A549 (cell line): Measurements from ENCODE around the gene ZC3HAV1.

ENCODE experiments used
- CBX8 ChIP-seq: fragments of 200-600 bp; sonication (generic); IDR thresholded peaks from 2 replicates; pipeline ENCODE4 v1.6.1; 2016
- FOXS1 ChIP-seq: fragments of 250-450 bp; sonication (Bioruptor Pico); IDR thresholded peaks from 2 replicates; pipeline ENCODE4 v1.5.0; 2020; ENCODE audit warnings: mild to moderate bottlenecking, moderate library complexity
- HOXA7 ChIP-seq: fragments of 250-450 bp; sonication (Bioruptor Pico); IDR thresholded peaks from 2 replicates; pipeline ENCODE4 v1.5.0; 2020; ENCODE audit warnings: mild to moderate bottlenecking, moderate library complexity
- JUN ChIP-seq, 2 experiments: fragments of >200 bp; sonication (Bioruptor Twin); formaldehyde crosslinking; IDR thresholded peaks; 2 replicates in 1 of 2; 3 replicates in 1 of 2; pipeline ENCODE4 v1.6.1; 2016 to 2017
- PHF8 ChIP-seq: fragments of 200-600 bp; sonication (generic); IDR thresholded peaks from 2 replicates; pipeline ENCODE4 v1.6.1; 2016; ENCODE audit warnings: low read depth, mild to moderate bottlenecking, antibody characterized with exemption, moderate library complexity, borderline replicate concordance
- POLR2AphosphoS2 ChIP-seq: conservative IDR thresholded peaks from 2 replicates; pipeline ENCODE4 v1.6.1; 2012; ENCODE audit warnings: low read length, improper control_type of control experiment, inconsistent platforms
- SREBF2 ChIP-seq: fragments of 450-650 bp; IDR thresholded peaks from 2 replicates; pipeline ENCODE4 v1.6.1; 2014; ENCODE audit warnings: mild to moderate bottlenecking, moderate library complexity
- TF ChIP-seq, protein P1 (sequence below): fragments of 200-600 bp; sonication (generic); IDR thresholded peaks from 2 replicates; pipeline ENCODE4 v1.6.1; 2016; ENCODE audit warnings: antibody characterized with exemption, mild to moderate bottlenecking, moderate library complexity
- TF ChIP-seq, protein P2 (sequence below): fragments of >200 bp; sonication (Bioruptor Twin); formaldehyde crosslinking; IDR thresholded peaks from 3 replicates; pipeline ENCODE4 v1.5.1; 2016
- TF ChIP-seq, protein P3 (sequence below): fragments of >200 bp; sonication (Bioruptor Twin); formaldehyde crosslinking; IDR thresholded peaks from 2 replicates; pipeline ENCODE4 v1.6.1; 2016
- TF ChIP-seq, protein P4 (sequence below): fragments of 450-650 bp; IDR thresholded peaks from 2 replicates; pipeline ENCODE4 v1.6.1; 2014; ENCODE audit warnings: antibody characterized with exemption
- TF ChIP-seq, protein P5 (sequence below): fragments of 250-450 bp; sonication (Bioruptor Pico); IDR thresholded peaks from 2 replicates; pipeline ENCODE4 v1.5.0; 2021; ENCODE audit warnings: mild to moderate bottlenecking, moderate library complexity, borderline replicate concordance
- TF ChIP-seq, protein P6 (sequence below): IDR thresholded peaks from 2 replicates; pipeline ENCODE4 v1.6.1; 2012; ENCODE audit warnings: low read depth, borderline replicate concordance
- TF ChIP-seq, protein P7 (sequence below): IDR thresholded peaks from 2 replicates; pipeline ENCODE4 v1.6.1; 2012

DNA sequence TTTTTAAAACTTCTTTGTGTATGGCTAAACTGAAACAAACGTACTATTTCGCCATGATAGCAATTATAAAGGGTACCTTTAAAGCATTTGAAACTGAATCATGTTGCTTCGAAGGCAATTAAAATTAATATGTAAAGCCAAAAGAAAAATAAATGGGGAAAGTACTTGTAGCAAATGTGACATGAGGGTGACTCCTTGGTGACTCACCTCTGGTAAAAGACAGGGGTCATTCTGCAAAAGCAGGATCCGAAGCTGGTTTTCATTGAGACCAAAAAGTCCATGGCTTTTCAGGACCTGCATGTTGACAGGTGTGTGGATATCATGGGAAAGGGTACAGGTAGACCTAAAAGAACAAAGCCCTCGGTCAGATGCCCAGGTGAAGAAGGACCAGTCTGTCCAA lies 75.2 kb downstream of the ZC3HAV1 start:
- TF ChIP-seq FOXS1 (CRISPR knock-in tag) (no peak), HOXA7 (no peak), SREBF2 (no peak), PHF8 (no peak), POLR2AphosphoS2 (no peak), CBX8 (no peak), JUN (IDR thresholded peaks at IDR 0.05) (no peak)
- TF ChIP-seq, protein P1, sequence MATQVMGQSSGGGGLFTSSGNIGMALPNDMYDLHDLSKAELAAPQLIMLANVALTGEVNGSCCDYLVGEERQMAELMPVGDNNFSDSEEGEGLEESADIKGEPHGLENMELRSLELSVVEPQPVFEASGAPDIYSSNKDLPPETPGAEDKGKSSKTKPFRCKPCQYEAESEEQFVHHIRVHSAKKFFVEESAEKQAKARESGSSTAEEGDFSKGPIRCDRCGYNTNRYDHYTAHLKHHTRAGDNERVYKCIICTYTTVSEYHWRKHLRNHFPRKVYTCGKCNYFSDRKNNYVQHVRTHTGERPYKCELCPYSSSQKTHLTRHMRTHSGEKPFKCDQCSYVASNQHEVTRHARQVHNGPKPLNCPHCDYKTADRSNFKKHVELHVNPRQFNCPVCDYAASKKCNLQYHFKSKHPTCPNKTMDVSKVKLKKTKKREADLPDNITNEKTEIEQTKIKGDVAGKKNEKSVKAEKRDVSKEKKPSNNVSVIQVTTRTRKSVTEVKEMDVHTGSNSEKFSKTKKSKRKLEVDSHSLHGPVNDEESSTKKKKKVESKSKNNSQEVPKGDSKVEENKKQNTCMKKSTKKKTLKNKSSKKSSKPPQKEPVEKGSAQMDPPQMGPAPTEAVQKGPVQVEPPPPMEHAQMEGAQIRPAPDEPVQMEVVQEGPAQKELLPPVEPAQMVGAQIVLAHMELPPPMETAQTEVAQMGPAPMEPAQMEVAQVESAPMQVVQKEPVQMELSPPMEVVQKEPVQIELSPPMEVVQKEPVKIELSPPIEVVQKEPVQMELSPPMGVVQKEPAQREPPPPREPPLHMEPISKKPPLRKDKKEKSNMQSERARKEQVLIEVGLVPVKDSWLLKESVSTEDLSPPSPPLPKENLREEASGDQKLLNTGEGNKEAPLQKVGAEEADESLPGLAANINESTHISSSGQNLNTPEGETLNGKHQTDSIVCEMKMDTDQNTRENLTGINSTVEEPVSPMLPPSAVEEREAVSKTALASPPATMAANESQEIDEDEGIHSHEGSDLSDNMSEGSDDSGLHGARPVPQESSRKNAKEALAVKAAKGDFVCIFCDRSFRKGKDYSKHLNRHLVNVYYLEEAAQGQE: no peak
- TF ChIP-seq, protein P2, sequence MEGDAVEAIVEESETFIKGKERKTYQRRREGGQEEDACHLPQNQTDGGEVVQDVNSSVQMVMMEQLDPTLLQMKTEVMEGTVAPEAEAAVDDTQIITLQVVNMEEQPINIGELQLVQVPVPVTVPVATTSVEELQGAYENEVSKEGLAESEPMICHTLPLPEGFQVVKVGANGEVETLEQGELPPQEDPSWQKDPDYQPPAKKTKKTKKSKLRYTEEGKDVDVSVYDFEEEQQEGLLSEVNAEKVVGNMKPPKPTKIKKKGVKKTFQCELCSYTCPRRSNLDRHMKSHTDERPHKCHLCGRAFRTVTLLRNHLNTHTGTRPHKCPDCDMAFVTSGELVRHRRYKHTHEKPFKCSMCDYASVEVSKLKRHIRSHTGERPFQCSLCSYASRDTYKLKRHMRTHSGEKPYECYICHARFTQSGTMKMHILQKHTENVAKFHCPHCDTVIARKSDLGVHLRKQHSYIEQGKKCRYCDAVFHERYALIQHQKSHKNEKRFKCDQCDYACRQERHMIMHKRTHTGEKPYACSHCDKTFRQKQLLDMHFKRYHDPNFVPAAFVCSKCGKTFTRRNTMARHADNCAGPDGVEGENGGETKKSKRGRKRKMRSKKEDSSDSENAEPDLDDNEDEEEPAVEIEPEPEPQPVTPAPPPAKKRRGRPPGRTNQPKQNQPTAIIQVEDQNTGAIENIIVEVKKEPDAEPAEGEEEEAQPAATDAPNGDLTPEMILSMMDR: no peak
- TF ChIP-seq, protein P3, sequence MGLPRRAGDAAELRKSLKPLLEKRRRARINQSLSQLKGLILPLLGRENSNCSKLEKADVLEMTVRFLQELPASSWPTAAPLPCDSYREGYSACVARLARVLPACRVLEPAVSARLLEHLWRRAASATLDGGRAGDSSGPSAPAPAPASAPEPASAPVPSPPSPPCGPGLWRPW: no peak
- TF ChIP-seq, protein P4, sequence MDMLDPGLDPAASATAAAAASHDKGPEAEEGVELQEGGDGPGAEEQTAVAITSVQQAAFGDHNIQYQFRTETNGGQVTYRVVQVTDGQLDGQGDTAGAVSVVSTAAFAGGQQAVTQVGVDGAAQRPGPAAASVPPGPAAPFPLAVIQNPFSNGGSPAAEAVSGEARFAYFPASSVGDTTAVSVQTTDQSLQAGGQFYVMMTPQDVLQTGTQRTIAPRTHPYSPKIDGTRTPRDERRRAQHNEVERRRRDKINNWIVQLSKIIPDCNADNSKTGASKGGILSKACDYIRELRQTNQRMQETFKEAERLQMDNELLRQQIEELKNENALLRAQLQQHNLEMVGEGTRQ: no peak
- TF ChIP-seq, protein P5, sequence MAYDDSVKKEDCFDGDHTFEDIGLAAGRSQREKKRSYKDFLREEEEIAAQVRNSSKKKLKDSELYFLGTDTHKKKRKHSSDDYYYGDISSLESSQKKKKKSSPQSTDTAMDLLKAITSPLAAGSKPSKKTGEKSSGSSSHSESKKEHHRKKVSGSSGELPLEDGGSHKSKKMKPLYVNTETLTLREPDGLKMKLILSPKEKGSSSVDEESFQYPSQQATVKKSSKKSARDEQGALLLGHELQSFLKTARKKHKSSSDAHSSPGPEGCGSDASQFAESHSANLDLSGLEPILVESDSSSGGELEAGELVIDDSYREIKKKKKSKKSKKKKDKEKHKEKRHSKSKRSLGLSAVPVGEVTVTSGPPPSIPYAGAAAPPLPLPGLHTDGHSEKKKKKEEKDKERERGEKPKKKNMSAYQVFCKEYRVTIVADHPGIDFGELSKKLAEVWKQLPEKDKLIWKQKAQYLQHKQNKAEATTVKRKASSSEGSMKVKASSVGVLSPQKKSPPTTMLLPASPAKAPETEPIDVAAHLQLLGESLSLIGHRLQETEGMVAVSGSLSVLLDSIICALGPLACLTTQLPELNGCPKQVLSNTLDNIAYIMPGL: no peak
- TF ChIP-seq, protein P6, sequence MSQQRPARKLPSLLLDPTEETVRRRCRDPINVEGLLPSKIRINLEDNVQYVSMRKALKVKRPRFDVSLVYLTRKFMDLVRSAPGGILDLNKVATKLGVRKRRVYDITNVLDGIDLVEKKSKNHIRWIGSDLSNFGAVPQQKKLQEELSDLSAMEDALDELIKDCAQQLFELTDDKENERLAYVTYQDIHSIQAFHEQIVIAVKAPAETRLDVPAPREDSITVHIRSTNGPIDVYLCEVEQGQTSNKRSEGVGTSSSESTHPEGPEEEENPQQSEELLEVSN: no peak
- TF ChIP-seq, protein P7, sequence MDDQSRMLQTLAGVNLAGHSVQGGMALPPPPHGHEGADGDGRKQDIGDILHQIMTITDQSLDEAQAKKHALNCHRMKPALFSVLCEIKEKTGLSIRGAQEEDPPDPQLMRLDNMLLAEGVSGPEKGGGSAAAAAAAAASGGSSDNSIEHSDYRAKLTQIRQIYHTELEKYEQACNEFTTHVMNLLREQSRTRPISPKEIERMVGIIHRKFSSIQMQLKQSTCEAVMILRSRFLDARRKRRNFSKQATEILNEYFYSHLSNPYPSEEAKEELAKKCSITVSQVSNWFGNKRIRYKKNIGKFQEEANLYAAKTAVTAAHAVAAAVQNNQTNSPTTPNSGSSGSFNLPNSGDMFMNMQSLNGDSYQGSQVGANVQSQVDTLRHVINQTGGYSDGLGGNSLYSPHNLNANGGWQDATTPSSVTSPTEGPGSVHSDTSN: no peak
